CD4-positive, CD25-positive, alpha-beta regulatory T cell (primary cell): Measurements from ENCODE around the gene SHISA5. TPM values are rescaled to one million over a fixed set of nuclear protein-coding genes. Genes with fewer than 3 reads are reported as not detected.
"Not testable (repeated sequence)": the region's sequence is repeated elsewhere in the genome, so short reads cannot be mapped to it uniquely, and the experiment has no call there.

Source experiments
- ATAC-seq, 2 donors: fragments of 150-1000 bp; cut with Tn5 transposase; one replicate each; pipeline ENCODE4 v1.10.0; 2021; ENCODE audit warnings: low read depth in 2 of 2, moderate number of reproducible peaks in 2 of 2, moderate library complexity in 1 of 2
- DNase-seq, 3 donors: peaks; one replicate each; pipeline versions ENCODE4 v3.0.0 to v3.0.0-alpha.2; 2012 to 2022; ENCODE audit warnings: mixed read lengths in 1 of 3
- H3K27ac ChIP-seq: one replicate; pipeline ENCODE4 v1.7.0; 2013; ENCODE audit warnings: mild to moderate bottlenecking, low read length; ENCODE audit not compliant: insufficient read depth, poor library complexity, severe bottlenecking
- H3K27me3 ChIP-seq: one replicate; pipeline ENCODE4 v1.7.0; 2013; ENCODE audit warnings: low read length; ENCODE audit not compliant: control insufficient read depth, insufficient read depth
- H3K36me3 ChIP-seq: one replicate; pipeline ENCODE4 v1.7.0; 2013; ENCODE audit warnings: mild to moderate bottlenecking, low read length, moderate library complexity; ENCODE audit not compliant: control insufficient read depth, insufficient read depth
- H3K4me1 ChIP-seq: 2 replicates; pipeline ENCODE4 v1.7.0; 2013; ENCODE audit warnings: mild to moderate bottlenecking, low read length; ENCODE audit not compliant: insufficient read depth, control insufficient read depth, poor library complexity, severe bottlenecking
- H3K4me3 ChIP-seq: one replicate; pipeline ENCODE4 v1.7.0; 2013; ENCODE audit warnings: low read depth, mild to moderate bottlenecking, low read length, moderate library complexity
- H3K9me3 ChIP-seq, 2 experiments: 1 replicate in 1 of 2; 2 replicates in 1 of 2; pipeline ENCODE4 v1.7.0; 2013; ENCODE audit warnings: low read length in 2 of 2, mild to moderate bottlenecking in 1 of 2, moderate library complexity in 1 of 2; ENCODE audit not compliant: control insufficient read depth in 2 of 2
- H3K27ac Mint-ChIP-seq, 3 donors: one replicate each; pipeline ENCODE4 v1.8.0; 2020 to 2022; ENCODE audit warnings: mild to moderate bottlenecking in 3 of 3, mixed read lengths in 3 of 3, moderate library complexity in 2 of 3
- H3K27me3 Mint-ChIP-seq: one replicate; pipeline ENCODE4 v1.8.0; 2022; ENCODE audit warnings: mild to moderate bottlenecking, mixed read lengths
- H3K36me3 Mint-ChIP-seq: one replicate; pipeline ENCODE4 v1.8.0; 2020; ENCODE audit warnings: mixed read lengths
- H3K4me1 Mint-ChIP-seq, 4 donors: one replicate each; pipeline ENCODE4 v1.8.0; 2020 to 2022; ENCODE audit warnings: mixed read lengths in 4 of 4, mild to moderate bottlenecking in 1 of 4
- H3K4me3 Mint-ChIP-seq, 4 donors: one replicate each; pipeline ENCODE4 v1.8.0; 2020 to 2022; ENCODE audit warnings: mild to moderate bottlenecking in 4 of 4, mixed read lengths in 4 of 4, moderate library complexity in 3 of 4
- H3K9me3 Mint-ChIP-seq, 7 donors: one replicate each; pipeline ENCODE4 v1.8.0; 2020 to 2022; ENCODE audit warnings: mixed read lengths in 7 of 7, mild to moderate bottlenecking in 3 of 7, moderate library complexity in 2 of 7
- polyA plus RNA-seq, 4 donors: library from polyadenylated mRNA; unstranded; fragments of 300-500 nt; fragmentation: Illumina TruSeq; gene quantifications; one replicate each; pipeline ENCODE4 v1.2.3, GENCODE V29; 2021
- total RNA-seq: library from RNA; stranded (reverse); gene quantifications from one replicate; pipeline ENCODE4 v1.2.3, GENCODE V29; 2022

The SHISA5 gene
- total RNA-seq (197 TPM), polyA plus RNA-seq (100 to 1,000 TPM; 415 to 598 (median 440) TPM)

- no peaks in the 10 kb centered on the region for H3K9me3 Mint-ChIP-seq
- peaks cover 37% of the 10 kb centered on the region for H3K4me1 ChIP-seq
- H3K4me1 Mint-ChIP-seq, result peaks cover 8 to 69% (median 30%) of the 10 kb centered on the region in 4 donors
Measured at GRCh38 chr3:48504051-48504946, at the start of gene SHISA5. Gene SHISA5 (minus strand): TSS chr3:48504174. CDS start chr3:48504094, 80 bp downstream.

DNA sequence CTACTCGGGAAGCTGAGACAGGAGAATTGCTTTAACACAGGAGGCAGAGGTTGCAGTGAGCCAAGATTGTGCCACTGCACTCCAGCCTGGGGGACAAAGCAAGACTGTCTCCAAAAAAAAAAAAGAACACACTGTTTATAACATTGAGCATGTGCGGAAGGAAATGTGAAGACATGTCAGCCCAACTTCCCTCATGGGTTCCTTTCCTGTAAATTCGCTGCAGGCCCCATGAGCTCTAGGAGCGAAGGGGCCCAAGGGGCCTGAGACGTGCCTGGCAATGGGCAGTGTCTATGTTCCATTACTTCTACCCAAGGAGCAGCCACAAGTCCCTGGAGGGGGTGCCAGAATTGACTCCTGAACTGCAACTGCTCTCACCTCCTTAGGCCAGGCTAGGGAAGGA, 49.4 kb upstream of the SHISA5 start:
- no peaks in the 10 kb centered on the region for H3K36me3 Mint-ChIP-seq
- no peak for ATAC-seq
- H3K4me3 Mint-ChIP-seq, result no peak overlapping the region
- Histone ChIP-seq H3K9me3 (no peaks in the 10 kb centered on the region), H3K27ac (no peak overlapping the region), H3K4me1 (peaks cover 22% of the 10 kb centered on the region), H3K27me3 (no peaks in the 10 kb centered on the region), H3K36me3 (no peaks in the 10 kb centered on the region), H3K4me3 (no peak overlapping the region)
- H3K4me1 Mint-ChIP-seq, result peaks cover 3 to 28% (median 8%) of the 10 kb centered on the region in 4 donors
- no peaks in the 10 kb centered on the region for H3K27me3 Mint-ChIP-seq
- no peaks in the 10 kb centered on the region for H3K9me3 Mint-ChIP-seq
- no peak overlapping the region for H3K27ac Mint-ChIP-seq
- no peak for DNase-seq

More at GRCh38 chr3:48504051-48504946, at the start of gene SHISA5:
- H3K36me3 ChIP-seq, result peaks cover 4% of the 10 kb centered on the region
- Mint-ChIP-seq H3K4me3 (peak within 1 kb of the TSS; percentile 83 to 92 (median 86)), H3K27ac (peak within 1 kb of the TSS; percentile 86 to 98 (median 90)), H3K36me3 (peaks cover 8% of the 10 kb centered on the region), H3K27me3 (peaks cover 4% of the 10 kb centered on the region)
- H3K27me3 ChIP-seq, result no peaks in the 10 kb centered on the region
- H3K9me3 ChIP-seq, result no peaks in the 10 kb centered on the region
- H3K4me3 ChIP-seq, result peak within 1 kb of the TSS; percentile 59
- peak; percentile 49 to 61 (median 54) for DNase-seq
- H3K27ac ChIP-seq, result peak within 1 kb of the TSS; percentile 69
- ATAC-seq, result peak; percentile 58 to 59

- DNase-seq, result no peak
Measured at GRCh38 chr3:48552111-48552951, 48.4 kb upstream of the SHISA5 start.

GRCh38 chr3:48551651-48552050, 47.7 kb upstream of the SHISA5 start:
- ATAC-seq, H3K9me3 ChIP-seq, H3K4me3 ChIP-seq, H3K4me3 Mint-ChIP-seq, H3K27ac Mint-ChIP-seq, H3K27me3 ChIP-seq, H3K27ac ChIP-seq, H3K9me3 Mint-ChIP-seq, H3K36me3 Mint-ChIP-seq, H3K27me3 Mint-ChIP-seq, H3K36me3 ChIP-seq, DNase-seq: not testable (repeated sequence)
- H3K4me1 ChIP-seq, result peaks cover 10% of the 10 kb centered on the region
- peaks cover 0 to 20% (median 1%) of the 10 kb centered on the region in 4 donors for H3K4me1 Mint-ChIP-seq

More at GRCh38 chr3:48552111-48552951, 48.4 kb upstream of the SHISA5 start:
- peaks cover 14% of the 10 kb centered on the region for H3K4me1 ChIP-seq
- no peak overlapping the region for H3K4me3 ChIP-seq
- H3K9me3 Mint-ChIP-seq, result no peaks in the 10 kb centered on the region
- no peak overlapping the region for H3K4me3 Mint-ChIP-seq
- no peaks in the 10 kb centered on the region for H3K36me3 ChIP-seq
- no peak for ATAC-seq
- no peak overlapping the region for H3K27ac Mint-ChIP-seq
- H3K36me3 Mint-ChIP-seq, result no peaks in the 10 kb centered on the region
- H3K9me3 ChIP-seq, result no peaks in the 10 kb centered on the region
- peaks cover 0 to 24% (median 3%) of the 10 kb centered on the region in 4 donors for H3K4me1 Mint-ChIP-seq
- H3K27ac ChIP-seq, result no peak overlapping the region
- no peaks in the 10 kb centered on the region for H3K27me3 Mint-ChIP-seq
- H3K27me3 ChIP-seq, result no peaks in the 10 kb centered on the region

GRCh38 chr3:48548729-48549705, 45.0 kb upstream of the SHISA5 start:
- Histone ChIP-seq H3K9me3 (no peaks in the 10 kb centered on the region), H3K27me3 (no peaks in the 10 kb centered on the region), H3K27ac (no peak overlapping the region), H3K4me1 (peaks cover 4% of the 10 kb centered on the region), H3K36me3 (no peaks in the 10 kb centered on the region), H3K4me3 (no peak overlapping the region)
- DNase-seq, result peak; percentile 67 to 78 (median 77)
- H3K36me3 Mint-ChIP-seq, result no peaks in the 10 kb centered on the region
- H3K9me3 Mint-ChIP-seq, result no peaks in the 10 kb centered on the region
- no peaks in the 10 kb centered on the region for H3K27me3 Mint-ChIP-seq
- H3K27ac Mint-ChIP-seq, result no peak overlapping the region
- H3K4me3 Mint-ChIP-seq, result no peak overlapping the region
- ATAC-seq, result peak; percentile 87 to 92
- peaks cover 0 to 5% (median 0%) of the 10 kb centered on the region in 4 donors for H3K4me1 Mint-ChIP-seq

GRCh38 chr3:48548126-48548525, 44.2 kb upstream of the SHISA5 start:
- no peak for ATAC-seq
- Mint-ChIP-seq H3K27me3 (no peaks in the 10 kb centered on the region), H3K27ac (no peak overlapping the region), H3K4me1 (peaks cover 0 to 5% (median 0%) of the 10 kb centered on the region in 4 donors), H3K4me3 (no peak overlapping the region), H3K36me3 (no peaks in the 10 kb centered on the region), H3K9me3 (no peaks in the 10 kb centered on the region)
- no peaks in the 10 kb centered on the region for H3K27me3 ChIP-seq
- no peak for DNase-seq
- no peak overlapping the region for H3K4me3 ChIP-seq
- no peaks in the 10 kb centered on the region for H3K9me3 ChIP-seq
- H3K27ac ChIP-seq, result no peak overlapping the region
- no peaks in the 10 kb centered on the region for H3K36me3 ChIP-seq
- H3K4me1 ChIP-seq, result peaks cover 4% of the 10 kb centered on the region
